Activated B cell treated with CpG ODN at 0.5 μM for 24 hours (primary cell): ENCODE measurements around the gene FNBP1. TPM values are rescaled to one million over a fixed set of nuclear protein-coding genes. Genes with fewer than 3 reads are reported as not detected.

Experiments used
- ATAC-seq: fragments of 200-7000 bp; cut with Tn5 transposase; one replicate; pipeline ENCODE4 v1.10.0; 2021; ENCODE audit warnings: low read depth, mild to moderate bottlenecking, moderate library complexity
- CTCF ChIA-PET: fragments of 350-600 bp; sonication (Branson Sonifier 250); formaldehyde crosslinking; loops from one replicate; lab custom pipeline; 2021; ENCODE audit warnings: antibody characterized with exemption; lab: Charles Lee
- POLR2A ChIA-PET: fragments of 350-600 bp; sonication (Branson Sonifier 250); formaldehyde crosslinking; loops from one replicate; lab custom pipeline; 2021; ENCODE audit warnings: antibody characterized with exemption; lab: Charles Lee
- DNase-seq: peaks from one replicate; pipeline ENCODE4 v3.0.0; 2022
- H3K27ac Mint-ChIP-seq: one replicate; pipeline ENCODE4 v1.8.0; 2020; ENCODE audit warnings: mixed read lengths
- H3K27me3 Mint-ChIP-seq: one replicate; pipeline ENCODE4 v1.8.0; 2021; ENCODE audit warnings: mixed read lengths
- H3K36me3 Mint-ChIP-seq: one replicate; pipeline ENCODE4 v1.8.0; 2021; ENCODE audit warnings: low read depth, mixed read lengths
- H3K4me1 Mint-ChIP-seq: one replicate; pipeline ENCODE4 v1.8.0; 2021; ENCODE audit warnings: mixed read lengths
- H3K4me3 Mint-ChIP-seq: one replicate; pipeline ENCODE4 v1.8.0; 2020; ENCODE audit warnings: mild to moderate bottlenecking, mixed read lengths
- H3K9me3 Mint-ChIP-seq: one replicate; pipeline ENCODE4 v1.8.0; 2020; ENCODE audit warnings: mixed read lengths
- CTCF ChIP-seq: fragments of 200-600 bp; IDR thresholded peaks from one replicate; pipeline ENCODE4 v1.8.0; 2022; ENCODE audit warnings: antibody characterized with exemption, mild to moderate bottlenecking
- intact Hi-C: fragments of 100-400 bp; cut with micrococcal nuclease; formaldehyde crosslinking; loops from one replicate; pipeline ENCODE4 v1.15.1; 2024
- total RNA-seq: library from RNA; stranded (reverse); gene quantifications from 2 replicates; pipeline ENCODE4 v1.2.3, GENCODE V29; 2022

The FNBP1 gene
- total RNA-seq, 1 donor from 2014 or later, result 501 TPM

GRCh38 chr9:130062750-130063149 lies 19.8 kb upstream of the FNBP1 start:
- no peak for TF ChIP-seq CTCF
- ChIA-PET POLR2A (interaction anchor here (0.8 to 1.7 kb wide), 6 partner anchors 10 to 77 kb away, joined by 3 to 6 read pairs (median 4); no protein-coding TSS in a partner anchor), CTCF (no interaction called here)
- ATAC-seq (no peak), DNase-seq (no peak)
- Mint-ChIP-seq H3K4me3 (no peak overlapping the region), H3K27ac (no peak overlapping the region), H3K4me1 (peaks cover 23% of the 10 kb centered on the region), H3K36me3 (peaks cover 19% of the 10 kb centered on the region), H3K27me3 (no peaks in the 10 kb centered on the region), H3K9me3 (no peaks in the 10 kb centered on the region)
- intact Hi-C loops, result no loop called here

GRCh38 chr9:130060296-130060695 lies 17.3 kb upstream of the FNBP1 start:
- ChIA-PET POLR2A (interaction anchor here (0.6 to 0.7 kb wide), 3 partner anchors 17 to 128 kb away, joined by 3 read pairs; partner anchors contain the start of gene FNBP1), CTCF (no interaction called here)
- Mint-ChIP-seq H3K27ac (no peak overlapping the region), H3K4me1 (peaks cover 22% of the 10 kb centered on the region), H3K36me3 (peaks cover 16% of the 10 kb centered on the region), H3K9me3 (no peaks in the 10 kb centered on the region), H3K27me3 (no peaks in the 10 kb centered on the region), H3K4me3 (no peak overlapping the region)
- ATAC-seq, result no peak
- TF ChIP-seq CTCF, result no peak
- intact Hi-C loops, result no loop called here
- DNase-seq, result no peak

- CTCF ChIA-PET, result no interaction called here
- intact Hi-C loops, result no loop called here
- H3K27me3 Mint-ChIP-seq, result no peaks in the 10 kb centered on the region
- no peak overlapping the region for H3K4me3 Mint-ChIP-seq
- DNase-seq (no peak), ATAC-seq (no peak)
- H3K9me3 Mint-ChIP-seq, result no peaks in the 10 kb centered on the region
- TF ChIP-seq CTCF, result no peak
- POLR2A ChIA-PET, result interaction anchor here (0.7 kb wide), 1 partner anchor 432 kb away, joined by 3 read pairs; no protein-coding TSS in a partner anchor
- H3K4me1 Mint-ChIP-seq, result peaks cover 31% of the 10 kb centered on the region
- H3K27ac Mint-ChIP-seq, result no peak overlapping the region
- peaks cover 12% of the 10 kb centered on the region for H3K36me3 Mint-ChIP-seq
Observed at GRCh38 chr9:130058887-130059286, 15.9 kb upstream of the FNBP1 start.

GRCh38 chr9:130058154-130058553 lies 15.2 kb upstream of the FNBP1 start:
- ChIA-PET CTCF (no interaction called here), POLR2A (no interaction called here)
- H3K4me1 Mint-ChIP-seq, result peaks cover 34% of the 10 kb centered on the region
- no peak for TF ChIP-seq CTCF
- ATAC-seq (no peak), DNase-seq (no peak)
- H3K27me3 Mint-ChIP-seq, result no peaks in the 10 kb centered on the region
- intact Hi-C loops, result no loop called here
- H3K4me3 Mint-ChIP-seq, result no peak overlapping the region
- H3K9me3 Mint-ChIP-seq, result no peaks in the 10 kb centered on the region
- no peak overlapping the region for H3K27ac Mint-ChIP-seq
- H3K36me3 Mint-ChIP-seq, result peaks cover 12% of the 10 kb centered on the region

GRCh38 chr9:130054820-130055219 lies 11.8 kb upstream of the FNBP1 start:
- intact Hi-C loops, result loop anchor here (5.0 kb wide), 2 partner anchors 187 to 233 kb away; partner anchors contain the start of gene TOR1A
- H3K4me1 Mint-ChIP-seq, result peaks cover 30% of the 10 kb centered on the region
- CTCF ChIA-PET, result no interaction called here
- no peak for TF ChIP-seq CTCF
- no peak overlapping the region for H3K27ac Mint-ChIP-seq
- no peaks in the 10 kb centered on the region for H3K9me3 Mint-ChIP-seq
- DNase-seq (no peak), ATAC-seq (no peak)
- POLR2A ChIA-PET, result interaction anchor here (2.6 to 2.7 kb wide), 2 partner anchors 13 to 63 kb away, joined by 9 to 70 read pairs; partner anchors contain the start of gene FNBP1
- H3K27me3 Mint-ChIP-seq, result no peaks in the 10 kb centered on the region
- H3K36me3 Mint-ChIP-seq, result peaks cover 9% of the 10 kb centered on the region
- peak overlapping the region; percentile 91 for H3K4me3 Mint-ChIP-seq
